CD8-positive, alpha-beta memory T cell (primary cell): Measurements from ENCODE around the gene TMEM35A. TPM values are rescaled to one million over a fixed set of nuclear protein-coding genes. Genes with fewer than 3 reads are reported as not detected.
"Not testable (repeated sequence)": the region's sequence is repeated elsewhere in the genome, so short reads cannot be mapped to it uniquely, and the experiment has no call there.

ENCODE experiments used
- CTCF ChIA-PET: fragments of 350-600 bp; sonication (Branson Sonifier 250); formaldehyde crosslinking; loops from one replicate; lab custom pipeline; 2021; ENCODE audit warnings: antibody characterized with exemption; lab: Charles Lee
- POLR2A ChIA-PET: fragments of 350-600 bp; sonication (Branson Sonifier 250); formaldehyde crosslinking; loops from one replicate; lab custom pipeline; 2021; ENCODE audit warnings: antibody characterized with exemption; lab: Charles Lee
- DNase-seq, 5 donors: peaks; one replicate each; pipeline versions ENCODE4 v3.0.0 to v3.0.0-alpha.2; 2020 to 2022; ENCODE audit warnings: mixed read lengths in 1 of 5
- H3K27ac ChIP-seq: one replicate; pipeline ENCODE4 v1.7.0; 2013; ENCODE audit warnings: low read depth, mild to moderate bottlenecking, low read length, moderate library complexity
- H3K27me3 ChIP-seq: 2 replicates; pipeline ENCODE4 v1.7.0; 2013; ENCODE audit warnings: low read length, mild to moderate bottlenecking; ENCODE audit not compliant: insufficient read depth, poor library complexity, severe bottlenecking
- H3K36me3 ChIP-seq: 2 replicates; pipeline ENCODE4 v1.7.0; 2013; ENCODE audit warnings: mild to moderate bottlenecking, low read length, moderate library complexity; ENCODE audit not compliant: insufficient read depth
- H3K4me1 ChIP-seq: 2 replicates; pipeline ENCODE4 v1.7.0; 2013; ENCODE audit warnings: mild to moderate bottlenecking, low read length, moderate library complexity; ENCODE audit not compliant: insufficient read depth
- H3K4me3 ChIP-seq: 2 replicates; pipeline ENCODE4 v1.7.0; 2013; ENCODE audit warnings: mild to moderate bottlenecking, low read length
- H3K9me3 ChIP-seq: 2 replicates; pipeline ENCODE4 v1.7.0; 2013; ENCODE audit warnings: mild to moderate bottlenecking, low read length
- H3K27ac Mint-ChIP-seq, 8 donors: one replicate each; pipeline ENCODE4 v1.8.0; 2020 to 2021; ENCODE audit warnings: mixed read lengths in 8 of 8, mild to moderate bottlenecking in 6 of 8, inconsistent platforms in 3 of 8, moderate library complexity in 3 of 8
- H3K27me3 Mint-ChIP-seq, 2 donors: one replicate each; pipeline ENCODE4 v1.8.0; 2020 to 2021; ENCODE audit warnings: mixed read lengths in 2 of 2, mild to moderate bottlenecking in 1 of 2, moderate library complexity in 1 of 2
- H3K36me3 Mint-ChIP-seq, 3 donors: one replicate each; pipeline ENCODE4 v1.8.0; 2020 to 2021; ENCODE audit warnings: mixed read lengths in 3 of 3, inconsistent platforms in 1 of 3, mild to moderate bottlenecking in 1 of 3
- H3K4me1 Mint-ChIP-seq, 3 donors: one replicate each; pipeline ENCODE4 v1.8.0; 2020 to 2021; ENCODE audit warnings: mixed read lengths in 3 of 3, inconsistent platforms in 1 of 3, mild to moderate bottlenecking in 1 of 3
- H3K4me3 Mint-ChIP-seq, 7 donors: one replicate each; pipeline ENCODE4 v1.8.0; 2020 to 2021; ENCODE audit warnings: mixed read lengths in 7 of 7, mild to moderate bottlenecking in 6 of 7, moderate library complexity in 4 of 7, inconsistent platforms in 2 of 7
- H3K9me3 Mint-ChIP-seq, 5 donors: one replicate each; pipeline ENCODE4 v1.8.0; 2020 to 2022; ENCODE audit warnings: mixed read lengths in 5 of 5, mild to moderate bottlenecking in 3 of 5, moderate library complexity in 2 of 5, inconsistent platforms in 1 of 5
- polyA plus RNA-seq: library from polyadenylated mRNA; unstranded; fragments of 300-500 nt; fragmentation: Illumina TruSeq; gene quantifications from one replicate; pipeline ENCODE4 v1.2.3, GENCODE V29; 2021
- total RNA-seq, 2 experiments: library from RNA; stranded (reverse); gene quantifications; one replicate each; pipeline ENCODE4 v1.2.3, GENCODE V29; 2021

TMEM35A gene, protein sequence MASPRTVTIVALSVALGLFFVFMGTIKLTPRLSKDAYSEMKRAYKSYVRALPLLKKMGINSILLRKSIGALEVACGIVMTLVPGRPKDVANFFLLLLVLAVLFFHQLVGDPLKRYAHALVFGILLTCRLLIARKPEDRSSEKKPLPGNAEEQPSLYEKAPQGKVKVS
- not detected for total RNA-seq
- polyA plus RNA-seq = not detected

DNA sequence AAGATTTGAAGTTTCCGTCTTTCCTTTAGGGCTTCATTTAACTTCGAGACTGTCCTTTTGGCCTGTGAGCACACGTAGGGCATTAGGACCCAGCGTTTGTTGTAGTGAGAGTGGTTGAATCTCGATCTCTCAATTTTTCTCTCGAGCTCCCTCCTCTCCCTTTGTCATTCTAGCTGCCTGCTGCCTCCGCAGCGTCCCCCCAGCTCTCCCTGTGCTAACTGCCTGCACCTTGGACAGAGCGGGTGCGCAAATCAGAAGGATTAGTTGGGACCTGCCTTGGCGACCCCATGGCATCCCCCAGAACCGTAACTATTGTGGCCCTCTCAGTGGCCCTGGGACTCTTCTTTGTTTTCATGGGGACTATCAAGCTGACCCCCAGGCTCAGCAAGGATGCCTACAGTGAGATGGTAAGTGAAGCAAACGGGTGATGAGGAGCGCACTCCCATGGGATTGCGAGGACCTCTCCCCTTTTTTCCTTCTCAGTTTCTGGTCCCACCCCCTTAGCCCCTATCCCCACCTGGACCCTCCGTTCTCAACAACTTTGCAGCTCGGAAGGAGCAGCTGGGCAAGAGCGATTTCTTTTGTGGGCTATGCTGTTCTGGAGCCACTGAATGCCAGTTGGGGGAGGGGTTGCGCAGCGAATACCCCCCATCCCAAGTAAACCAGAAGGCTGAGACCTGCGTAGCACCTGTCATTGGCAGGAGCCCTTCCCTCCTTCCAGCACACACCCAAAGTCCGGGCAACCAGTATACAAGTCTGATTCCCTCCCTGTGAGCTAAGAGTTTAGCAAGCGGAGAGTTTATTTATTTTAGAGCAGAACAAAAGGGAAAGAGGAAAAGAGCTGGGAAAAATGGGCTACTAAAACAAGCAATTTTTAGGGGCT is at the start of gene TMEM35A:
Gene TMEM35A, plus strand, starts transcription at position 164 of the 883 bp plus-strand sequence. Its CDS starts 124 bp downstream, at position 288.
- no peak within 1 kb of the TSS for H3K27ac ChIP-seq
- H3K36me3 ChIP-seq = no peaks in the 10 kb centered on the region
- CTCF ChIA-PET = no interaction called here
- H3K27me3 ChIP-seq = no peaks in the 10 kb centered on the region
- Mint-ChIP-seq H3K4me1 (peaks cover 0 to 4% (median 4%) of the 10 kb centered on the region in 3 donors), H3K27ac (peak within 1 kb of the TSS in 3 of 8 donors; percentile 2 to 70 (median 65)), H3K27me3 (peaks cover 22 to 24% of the 10 kb centered on the region in 2 donors), H3K36me3 (no peaks in the 10 kb centered on the region), H3K4me3 (peak within 1 kb of the TSS in 2 of 7 donors; percentile 33 to 54), H3K9me3 (peaks cover 0 to 2% (median 0%) of the 10 kb centered on the region in 5 donors)
- POLR2A ChIA-PET = no interaction called here
- no peaks in the 10 kb centered on the region for H3K9me3 ChIP-seq
- H3K4me1 ChIP-seq = no peaks in the 10 kb centered on the region
- DNase-seq = no peak
- no peak within 1 kb of the TSS for H3K4me3 ChIP-seq

DNA sequence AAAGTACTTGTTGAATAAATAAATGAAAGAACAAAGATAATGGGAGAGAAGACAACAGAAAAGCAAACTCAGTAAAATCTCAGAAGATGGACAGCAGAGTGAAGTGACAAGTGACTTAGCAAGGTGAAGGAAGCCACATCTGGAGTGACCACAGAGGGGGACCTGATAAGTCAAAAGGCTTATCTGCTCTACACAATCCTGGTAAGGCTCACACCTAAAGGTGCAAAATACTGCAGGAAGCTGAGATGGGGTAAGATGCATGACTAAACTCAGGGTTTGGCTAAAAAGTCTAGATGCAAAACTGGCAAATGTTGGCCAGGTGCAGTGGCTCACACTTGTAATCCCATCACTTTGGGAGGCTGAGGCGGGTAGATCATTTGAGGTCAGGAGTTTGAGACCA is 49.0 kb upstream of the TMEM35A start:
- H3K27ac ChIP-seq = no peak overlapping the region
- H3K9me3 Mint-ChIP-seq = no peaks in the 10 kb centered on the region
- CTCF ChIA-PET = no interaction called here

DNA sequence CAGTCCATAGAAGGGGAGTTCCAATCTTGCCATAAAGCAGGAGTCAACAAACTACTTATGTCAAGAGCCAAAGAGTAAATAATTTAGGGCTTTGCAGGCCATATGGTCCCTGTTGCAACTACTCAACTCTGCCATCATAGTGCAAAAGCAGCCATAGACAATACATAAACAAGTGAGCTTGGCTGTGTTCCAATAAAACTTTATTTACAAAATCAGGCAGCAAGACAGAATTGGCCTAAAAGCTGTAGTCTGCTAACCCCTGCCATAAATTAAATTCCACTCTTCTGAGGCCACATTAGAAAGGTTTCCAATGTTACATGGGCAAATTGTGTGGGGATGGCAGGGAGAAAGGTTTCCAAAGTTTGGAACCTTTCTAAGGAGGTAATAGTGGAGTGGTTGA is 41.4 kb upstream of the TMEM35A start:
- Mint-ChIP-seq H3K9me3 (no peaks in the 10 kb centered on the region), H3K36me3 (peaks cover 0 to 61% (median 2%) of the 10 kb centered on the region in 3 donors), H3K4me1 (peaks cover 0 to 11% (median 5%) of the 10 kb centered on the region in 3 donors), H3K4me3 (no peak overlapping the region), H3K27me3 (no peaks in the 10 kb centered on the region), H3K27ac (peak overlapping the region in 1 of 8 donors; percentile 11)
- ChIA-PET POLR2A (no interaction called here), CTCF (no interaction called here)
- H3K36me3 ChIP-seq = no peaks in the 10 kb centered on the region
- no peaks in the 10 kb centered on the region for H3K4me1 ChIP-seq
- H3K4me3 ChIP-seq = no peak overlapping the region
- H3K9me3 ChIP-seq = no peaks in the 10 kb centered on the region
- H3K27ac ChIP-seq = no peak overlapping the region
- no peaks in the 10 kb centered on the region for H3K27me3 ChIP-seq
- DNase-seq = no peak

More for the DNA sequence above, 49.0 kb upstream of the TMEM35A start:
- Histone ChIP-seq H3K4me1 (no peaks in the 10 kb centered on the region), H3K36me3 (peaks cover 5% of the 10 kb centered on the region), H3K4me3 (no peak overlapping the region), H3K27me3 (no peaks in the 10 kb centered on the region), H3K9me3 (no peaks in the 10 kb centered on the region)
- POLR2A ChIA-PET = no interaction called here
- Mint-ChIP-seq H3K27me3 (peaks cover 0 to 3% of the 10 kb centered on the region in 2 donors), H3K36me3 (peaks cover 3 to 56% (median 11%) of the 10 kb centered on the region in 3 donors), H3K27ac (peak overlapping the region in 3 of 8 donors; percentile 8 to 48 (median 17)), H3K4me1 (peaks cover 0 to 12% (median 6%) of the 10 kb centered on the region in 3 donors), H3K4me3 (no peak overlapping the region)
- DNase-seq = no peak

DNA sequence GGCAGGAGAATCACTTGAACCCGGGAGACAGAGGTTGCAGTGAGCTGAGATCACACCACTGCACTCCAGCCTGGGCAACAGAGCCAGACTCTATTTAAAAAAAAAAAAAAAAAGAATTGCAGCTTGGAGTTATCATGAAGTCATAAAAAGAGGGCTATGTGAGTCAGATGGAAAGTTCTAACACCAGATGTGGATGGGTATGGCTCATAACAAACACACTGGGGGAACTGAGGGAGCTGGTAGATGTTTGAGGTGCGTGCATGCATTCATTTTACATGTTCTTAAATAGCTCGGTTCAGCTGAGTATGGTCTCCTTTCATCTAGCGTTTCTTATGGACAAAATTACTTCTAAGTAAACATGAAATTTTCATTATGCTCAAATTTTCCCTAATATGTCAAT is 38.5 kb upstream of the TMEM35A start:
- no peak for DNase-seq
- Histone ChIP-seq H3K4me3 (no peak overlapping the region), H3K27ac (no peak overlapping the region), H3K27me3 (no peaks in the 10 kb centered on the region), H3K36me3 (no peaks in the 10 kb centered on the region), H3K9me3 (no peaks in the 10 kb centered on the region), H3K4me1 (no peaks in the 10 kb centered on the region)
- no peak overlapping the region for H3K27ac Mint-ChIP-seq
- ChIA-PET POLR2A (no interaction called here), CTCF (interaction anchor here (0.6 kb wide), 1 partner anchor 234 kb away, joined by 3 read pairs; no protein-coding TSS in a partner anchor)
- no peaks in the 10 kb centered on the region for H3K27me3 Mint-ChIP-seq
- peaks cover 0 to 62% (median 2%) of the 10 kb centered on the region in 3 donors for H3K36me3 Mint-ChIP-seq
- H3K9me3 Mint-ChIP-seq = no peaks in the 10 kb centered on the region
- no peak overlapping the region for H3K4me3 Mint-ChIP-seq
- peaks cover 0 to 22% (median 5%) of the 10 kb centered on the region in 3 donors for H3K4me1 Mint-ChIP-seq

DNA sequence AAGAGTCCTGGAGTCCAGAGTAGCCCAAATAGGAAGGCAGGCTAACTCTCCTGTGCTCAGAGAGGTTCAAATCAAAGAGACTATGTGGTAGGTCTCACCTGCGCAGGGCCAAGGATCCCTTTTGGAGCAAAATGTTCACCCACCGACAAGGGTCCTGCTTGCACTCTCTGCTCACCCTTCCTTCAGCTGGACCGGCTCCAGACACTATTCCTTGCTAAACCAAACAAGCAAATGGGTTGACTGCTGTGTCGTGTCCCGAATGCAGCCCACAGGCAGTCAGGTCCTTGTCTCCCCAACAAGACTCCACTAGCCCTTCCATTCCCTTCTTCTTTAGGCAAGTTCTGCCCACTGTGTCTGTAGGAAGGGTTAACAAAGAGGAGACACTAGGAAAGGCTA is 27.5 kb upstream of the TMEM35A start:
- Histone ChIP-seq H3K27ac (peak overlapping the region; percentile 91), H3K4me1 (peaks cover 10% of the 10 kb centered on the region), H3K36me3 (no peaks in the 10 kb centered on the region), H3K4me3 (peak overlapping the region; percentile 81), H3K27me3 (no peaks in the 10 kb centered on the region), H3K9me3 (no peaks in the 10 kb centered on the region)
- H3K4me3 Mint-ChIP-seq = peak overlapping the region; percentile 85 to 93 (median 91)
- peak in 1 of 5 donors; percentile 44 for DNase-seq
- peaks cover 17 to 48% (median 27%) of the 10 kb centered on the region in 3 donors for H3K4me1 Mint-ChIP-seq
- H3K27ac Mint-ChIP-seq = peak overlapping the region; percentile 87 to 100 (median 97)
- peaks cover 0 to 2% (median 0%) of the 10 kb centered on the region in 5 donors for H3K9me3 Mint-ChIP-seq
- H3K27me3 Mint-ChIP-seq = peaks cover 0 to 3% of the 10 kb centered on the region in 2 donors
- POLR2A ChIA-PET = interaction anchor here (0.6 kb wide), 1 partner anchor 82 kb away, joined by 5 read pairs; no protein-coding TSS in a partner anchor
- peaks cover 0 to 30% (median 3%) of the 10 kb centered on the region in 3 donors for H3K36me3 Mint-ChIP-seq
- CTCF ChIA-PET = no interaction called here

DNA sequence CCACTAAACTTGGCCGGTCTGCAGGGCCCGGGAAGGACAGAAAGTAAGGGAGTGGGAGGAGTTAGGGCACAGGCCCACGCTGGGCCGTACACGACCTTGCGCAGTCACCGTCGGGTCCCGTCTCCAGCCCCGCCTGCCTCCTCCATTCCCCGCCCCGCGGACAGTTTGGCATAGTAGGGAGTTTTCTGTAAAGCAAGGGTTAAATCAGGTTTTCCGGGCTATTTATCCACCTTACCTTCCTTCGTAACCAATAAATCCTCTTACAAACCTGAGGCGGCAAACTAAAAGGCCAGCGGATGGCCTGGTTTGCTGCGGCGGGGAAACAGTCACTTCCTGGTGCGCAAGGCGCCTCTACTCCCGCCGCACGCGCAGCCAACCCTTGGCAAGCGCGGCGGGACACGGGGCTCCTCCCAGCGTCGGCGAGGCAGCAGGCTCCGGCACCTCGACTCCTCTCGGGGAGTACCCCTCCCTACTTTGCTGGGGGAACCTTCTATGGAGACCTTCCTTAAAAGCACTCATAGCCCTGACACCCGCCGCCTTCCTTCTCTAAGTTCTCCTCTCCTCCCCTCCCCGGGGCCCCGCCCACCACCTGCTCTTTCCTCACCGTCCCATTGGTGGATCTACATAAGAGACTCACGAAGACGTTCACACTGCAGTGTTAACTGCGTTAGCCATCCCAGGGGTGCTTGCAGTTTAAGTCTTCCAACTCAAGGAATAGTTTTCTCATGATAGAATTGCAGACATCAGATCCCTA is 27.0 kb upstream of the TMEM35A start, which contains the start of gene TRMT2B:
Gene TRMT2B, minus strand, starts transcription at position 563 of the 754 bp plus-strand sequence. CDS start 9,822 bp downstream, outside the sequence.
- H3K4me3 ChIP-seq = peak within 1 kb of the TSS; percentile 81
- peaks cover 10% of the 10 kb centered on the region for H3K4me1 ChIP-seq
- Mint-ChIP-seq H3K36me3 (peaks cover 0 to 28% (median 3%) of the 10 kb centered on the region in 3 donors), H3K4me1 (peaks cover 17 to 44% (median 24%) of the 10 kb centered on the region in 3 donors), H3K4me3 (peak within 1 kb of the TSS; percentile 85 to 93 (median 91)), H3K27ac (peak within 1 kb of the TSS; percentile 87 to 100 (median 97)), H3K9me3 (peaks cover 0 to 2% (median 0%) of the 10 kb centered on the region in 5 donors), H3K27me3 (peaks cover 0 to 3% of the 10 kb centered on the region in 2 donors)
- H3K9me3 ChIP-seq = no peaks in the 10 kb centered on the region
- CTCF ChIA-PET = no interaction called here
- H3K36me3 ChIP-seq = no peaks in the 10 kb centered on the region
- H3K27ac ChIP-seq = peak within 1 kb of the TSS; percentile 91
- POLR2A ChIA-PET = no interaction called here
- no peaks in the 10 kb centered on the region for H3K27me3 ChIP-seq
- DNase-seq = peak; percentile 63 to 87 (median 70)

DNA sequence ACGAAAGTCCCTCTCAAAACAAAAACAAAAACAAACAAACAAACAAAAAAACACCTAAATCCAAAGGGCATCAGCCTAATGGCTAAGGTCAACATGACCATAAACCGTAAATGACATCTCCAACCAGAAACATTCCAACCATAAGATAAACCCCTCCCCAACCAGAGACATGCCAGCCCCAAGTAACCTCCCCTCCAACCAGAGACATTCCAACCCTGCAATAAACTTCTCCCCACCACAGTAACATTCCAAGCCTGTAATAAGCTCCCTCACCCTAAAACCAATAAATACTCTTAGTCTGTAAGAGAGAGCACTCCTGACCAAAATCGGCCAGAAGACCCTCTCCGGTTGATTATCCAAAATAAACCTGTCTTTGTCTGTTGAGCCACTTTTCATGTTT is 22.1 kb upstream of the TMEM35A start:
- H3K4me1 ChIP-seq, DNase-seq, H3K4me1 Mint-ChIP-seq, H3K4me3 Mint-ChIP-seq, POLR2A ChIA-PET, H3K27ac ChIP-seq, H3K27me3 Mint-ChIP-seq, H3K9me3 Mint-ChIP-seq, H3K9me3 ChIP-seq, H3K36me3 Mint-ChIP-seq, H3K4me3 ChIP-seq, CTCF ChIA-PET, H3K27me3 ChIP-seq, H3K36me3 ChIP-seq: not testable (repeated sequence)
- peak overlapping the region in 1 of 8 donors; percentile 38 for H3K27ac Mint-ChIP-seq
